RWPE2 (cell line): ENCODE measurements around the gene OR7A17.

Experiments
- ATAC-seq: fragments of 200-7000 bp; cut with Tn5 transposase; 3 replicates; pipeline ENCODE4 v1.9.1; 2021; ENCODE audit warnings: low read depth
- DNase-seq: peaks from one replicate; pipeline ENCODE4 v3.0.0-alpha.2; 2020; ENCODE audit warnings: low spot score
- H3K27ac ChIP-seq: fragments of 450-650 bp; 2 replicates; pipeline ENCODE4 v1.5.1; 2017; ENCODE audit warnings: mild to moderate bottlenecking; ENCODE audit not compliant: poor library complexity, severe bottlenecking
- H3K27me3 ChIP-seq: fragments of 250-450 bp; sonication (Bioruptor Pico); 2 replicates; pipeline ENCODE4 v1.5.1; 2021; ENCODE audit warnings: mild to moderate bottlenecking, moderate library complexity; ENCODE audit not compliant: insufficient read depth, poor library complexity, severe bottlenecking
- H3K36me3 ChIP-seq: fragments of 250-450 bp; sonication (Bioruptor Pico); 2 replicates; pipeline ENCODE4 v1.5.1; 2020; ENCODE audit warnings: low read depth, mild to moderate bottlenecking, moderate library complexity
- H3K4me1 ChIP-seq: fragments of 250-450 bp; sonication (Bioruptor Pico); 2 replicates; pipeline ENCODE4 v1.5.1; 2021; ENCODE audit warnings: mild to moderate bottlenecking, moderate library complexity; ENCODE audit not compliant: insufficient read depth, poor library complexity, severe bottlenecking
- H3K4me3 ChIP-seq: fragments of 250-450 bp; sonication (Bioruptor Pico); 2 replicates; pipeline ENCODE4 v1.5.1; 2021; ENCODE audit warnings: mild to moderate bottlenecking, moderate library complexity; ENCODE audit not compliant: severe bottlenecking
- H3K9me3 ChIP-seq: fragments of 250-450 bp; sonication (Bioruptor Pico); 2 replicates; pipeline ENCODE4 v1.5.1; 2021; ENCODE audit warnings: mild to moderate bottlenecking, moderate library complexity; ENCODE audit not compliant: severe bottlenecking
- CTCF ChIP-seq: fragments of 450-650 bp; IDR thresholded peaks from one replicate; pipeline ENCODE4 v1.5.1; 2017; ENCODE audit warnings: mild to moderate bottlenecking, moderate library complexity; ENCODE audit not compliant: poor library complexity, severe bottlenecking

The OR7A17 gene

DNA sequence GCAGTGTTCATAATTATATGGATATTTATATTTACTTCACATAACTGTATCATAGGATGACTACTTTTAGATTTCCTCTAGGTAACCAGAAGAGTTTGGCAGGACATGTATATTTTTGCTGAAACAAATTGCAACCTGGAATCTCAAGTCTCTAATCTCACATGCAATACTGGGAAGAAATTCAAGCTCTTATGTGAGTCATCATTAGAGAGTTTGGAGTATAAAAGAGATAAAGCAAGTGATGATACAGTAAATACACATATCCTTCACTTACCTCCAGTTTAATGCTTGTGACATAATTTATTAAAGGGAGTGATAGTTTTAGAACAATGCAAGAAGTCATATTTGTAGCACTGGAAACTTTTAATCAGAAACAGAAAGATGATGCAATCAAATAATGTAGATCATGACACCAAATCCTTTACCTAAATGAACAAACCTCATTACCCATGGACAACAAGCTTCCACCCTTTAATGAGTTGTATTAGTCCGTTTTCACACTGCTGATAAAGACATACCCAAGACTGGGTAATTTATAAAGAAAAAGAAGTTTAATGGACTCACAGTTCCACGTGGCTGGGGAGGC lies 15.8 kb upstream of the OR7A17 start:
- H3K27me3 ChIP-seq, result no peaks in the 10 kb centered on the region
- DNase-seq (no peak), ATAC-seq (no peak)
- H3K36me3 ChIP-seq, result no peaks in the 10 kb centered on the region
- H3K27ac ChIP-seq, result no peak overlapping the region
- H3K9me3 ChIP-seq, result no peaks in the 10 kb centered on the region
- no peaks in the 10 kb centered on the region for H3K4me1 ChIP-seq
- no peak for TF ChIP-seq CTCF
- no peak overlapping the region for H3K4me3 ChIP-seq

DNA sequence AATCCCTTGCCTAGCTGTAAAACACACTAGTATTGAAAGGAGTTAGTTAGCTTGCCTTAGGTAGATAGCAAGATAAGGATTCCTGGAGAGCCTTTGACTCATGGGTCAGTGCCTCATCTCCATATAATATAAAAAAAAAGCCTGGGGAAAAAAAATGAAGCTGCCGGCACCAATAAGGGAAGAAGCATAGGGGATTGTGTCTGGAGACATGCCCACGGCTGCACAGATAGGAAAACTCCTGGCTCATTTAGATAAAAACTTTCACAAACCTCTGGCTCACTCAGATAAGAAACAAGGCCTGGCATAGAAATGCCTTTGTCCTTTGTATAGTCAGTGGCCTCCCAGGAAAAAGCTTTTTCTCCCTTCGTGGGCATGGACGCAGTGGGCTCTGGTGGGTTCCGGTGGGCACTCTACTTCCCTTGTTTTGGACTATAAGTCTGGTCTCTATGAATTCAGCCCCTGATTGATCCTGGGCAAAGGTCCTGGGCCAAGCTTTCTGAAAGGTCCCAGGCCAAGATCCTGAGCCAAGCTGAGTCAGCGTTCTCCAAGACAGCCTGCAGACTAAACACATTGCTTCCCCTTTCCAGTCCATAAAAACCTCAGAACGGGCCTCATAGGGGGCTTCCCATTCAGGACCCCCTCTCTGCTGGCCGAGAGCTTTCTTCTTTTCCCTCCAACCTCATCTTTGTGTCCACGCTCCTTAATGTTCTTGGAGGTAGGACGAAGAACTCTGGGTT lies 4.9 kb upstream of the OR7A17 start:
- H3K36me3 ChIP-seq, result no peaks in the 10 kb centered on the region
- no peaks in the 10 kb centered on the region for H3K9me3 ChIP-seq
- no peak overlapping the region for H3K4me3 ChIP-seq
- DNase-seq (no peak), ATAC-seq (no peak)
- H3K27ac ChIP-seq, result no peak overlapping the region
- no peak for TF ChIP-seq CTCF
- peaks cover under 1% of the 10 kb centered on the region for H3K27me3 ChIP-seq
- H3K4me1 ChIP-seq, result no peaks in the 10 kb centered on the region

- ATAC-seq, result no peak
- H3K4me1 ChIP-seq, result no peaks in the 10 kb centered on the region
- DNase-seq, result no peak
- H3K27ac ChIP-seq, result no peak overlapping the region
- peaks cover 3% of the 10 kb centered on the region for H3K27me3 ChIP-seq
- no peak for TF ChIP-seq CTCF
- H3K36me3 ChIP-seq, result no peaks in the 10 kb centered on the region
- H3K4me3 ChIP-seq, result no peak overlapping the region
- no peaks in the 10 kb centered on the region for H3K9me3 ChIP-seq
Measured at GRCh38 chr19:14889994-14890642, 4.2 kb upstream of the OR7A17 start.

GRCh38 chr19:14871619-14872230 lies 14.2 kb downstream of the OR7A17 start:
- no peak for DNase-seq
- peaks cover 10% of the 10 kb centered on the region for H3K27me3 ChIP-seq
- peak; percentile 73 for TF ChIP-seq CTCF
- no peak overlapping the region for H3K27ac ChIP-seq
- H3K36me3 ChIP-seq, result no peaks in the 10 kb centered on the region
- no peak for ATAC-seq
- no peaks in the 10 kb centered on the region for H3K9me3 ChIP-seq
- no peak overlapping the region for H3K4me3 ChIP-seq
- H3K4me1 ChIP-seq, result no peaks in the 10 kb centered on the region
